ENCODE measurements around the gene SLC26A1. TPM values are rescaled to one million over a fixed set of nuclear protein-coding genes. Genes with fewer than 3 reads are reported as not detected.

SLC26A1 gene
- polyA plus RNA-seq, 1 donor from 2014 or later, result 0.12 TPM

- Histone ChIP-seq H2AFZ (ENCODE audit: low read depth, low read length) (no peak overlapping the region), H3K9me2 (ENCODE audit: insufficient read depth, low read length) (no peaks in the 10 kb centered on the region), H3K27ac (ENCODE audit: low read length) (no peak overlapping the region), H3K4me3 (ENCODE audit: low read length) (no peak overlapping the region), H4K20me1 (ENCODE audit: insufficient read depth) (no peaks in the 10 kb centered on the region), H3K4me2 (ENCODE audit: low read length) (no peak overlapping the region), H3K9me3 (ENCODE audit: low read length) (no peaks in the 10 kb centered on the region), H3F3A (ENCODE audit: insufficient read depth, low read length, poor library complexity, severe bottlenecking) (no peaks in the 10 kb centered on the region), H3K36me3 (ENCODE audit: insufficient read depth, low read length) (no peaks in the 10 kb centered on the region), H3K79me2 (replicated peaks; ENCODE audit: insufficient read depth, low read length) (peaks cover 4% of the 10 kb centered on the region), H3K9ac (ENCODE audit: low read length) (no peak overlapping the region), H3K27me3 (ENCODE audit: insufficient read depth, low read depth, low read length) (no peaks in the 10 kb centered on the region)
- TF ChIP-seq, protein P1, sequence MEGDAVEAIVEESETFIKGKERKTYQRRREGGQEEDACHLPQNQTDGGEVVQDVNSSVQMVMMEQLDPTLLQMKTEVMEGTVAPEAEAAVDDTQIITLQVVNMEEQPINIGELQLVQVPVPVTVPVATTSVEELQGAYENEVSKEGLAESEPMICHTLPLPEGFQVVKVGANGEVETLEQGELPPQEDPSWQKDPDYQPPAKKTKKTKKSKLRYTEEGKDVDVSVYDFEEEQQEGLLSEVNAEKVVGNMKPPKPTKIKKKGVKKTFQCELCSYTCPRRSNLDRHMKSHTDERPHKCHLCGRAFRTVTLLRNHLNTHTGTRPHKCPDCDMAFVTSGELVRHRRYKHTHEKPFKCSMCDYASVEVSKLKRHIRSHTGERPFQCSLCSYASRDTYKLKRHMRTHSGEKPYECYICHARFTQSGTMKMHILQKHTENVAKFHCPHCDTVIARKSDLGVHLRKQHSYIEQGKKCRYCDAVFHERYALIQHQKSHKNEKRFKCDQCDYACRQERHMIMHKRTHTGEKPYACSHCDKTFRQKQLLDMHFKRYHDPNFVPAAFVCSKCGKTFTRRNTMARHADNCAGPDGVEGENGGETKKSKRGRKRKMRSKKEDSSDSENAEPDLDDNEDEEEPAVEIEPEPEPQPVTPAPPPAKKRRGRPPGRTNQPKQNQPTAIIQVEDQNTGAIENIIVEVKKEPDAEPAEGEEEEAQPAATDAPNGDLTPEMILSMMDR (IDR thresholded peaks at IDR 0.05; ENCODE audit: poor library complexity, severe bottlenecking), result no peak
- TF ChIP-seq SMC3 (conservative IDR thresholded peaks at IDR 0.05; ENCODE audit: poor library complexity) (no peak), POLR2AphosphoS5 (IDR thresholded peaks at IDR 0.05) (no peak), MXI1 (conservative IDR thresholded peaks at IDR 0.05; ENCODE audit: poor library complexity, severe bottlenecking) (no peak), EP300 (conservative IDR thresholded peaks at IDR 0.05; ENCODE audit: poor library complexity, severe bottlenecking) (no peak), RAD21 (conservative IDR thresholded peaks at IDR 0.05) (no peak)
Observed at GRCh38 chr4:1018147-1019020, 25.2 kb upstream of the SLC26A1 start.

DNA sequence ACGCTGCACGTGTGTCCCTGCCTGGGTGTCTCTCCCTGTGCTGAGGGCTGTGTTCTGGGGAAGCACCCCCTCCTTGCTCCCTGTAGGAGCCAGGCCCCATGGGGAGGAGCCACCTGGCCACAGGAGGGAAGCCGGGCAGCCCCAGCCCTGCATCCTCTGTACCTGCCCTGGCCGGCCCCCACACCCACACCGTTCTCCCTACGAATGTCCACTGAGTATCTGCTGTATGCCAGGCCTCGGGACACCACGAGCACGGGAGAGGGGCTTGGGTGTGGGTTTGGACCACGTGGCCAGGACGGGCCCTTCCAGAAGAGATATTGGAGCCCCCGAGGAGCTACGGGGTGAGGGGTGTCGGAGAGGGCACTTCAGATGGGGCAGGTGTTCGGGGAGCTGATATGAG is 24.5 kb upstream of the SLC26A1 start:
- no peaks in the 10 kb centered on the region for H3F3A ChIP-seq (ENCODE audit: insufficient read depth, low read length, poor library complexity, severe bottlenecking)
- no peaks in the 10 kb centered on the region for H3K9me3 ChIP-seq (ENCODE audit: low read length)
- H2AFZ ChIP-seq (ENCODE audit: low read depth, low read length), result no peak overlapping the region
- no peak overlapping the region for H3K27ac ChIP-seq (ENCODE audit: low read length)
- no peaks in the 10 kb centered on the region for H3K36me3 ChIP-seq (ENCODE audit: insufficient read depth, low read length)
- no peak overlapping the region for H3K4me3 ChIP-seq (ENCODE audit: low read length)
- H3K4me2 ChIP-seq (ENCODE audit: low read length), result no peak overlapping the region
- H3K9me2 ChIP-seq (ENCODE audit: insufficient read depth, low read length), result no peaks in the 10 kb centered on the region
- no peaks in the 10 kb centered on the region for H3K27me3 ChIP-seq (ENCODE audit: insufficient read depth, low read depth, low read length)
- TF ChIP-seq TAF1 (IDR thresholded peaks at IDR 0.05; ENCODE audit: low read depth), result no peak
- TF ChIP-seq, protein P1 (IDR thresholded peaks at IDR 0.05; ENCODE audit: poor library complexity, severe bottlenecking), result no peak
- TF ChIP-seq RAD21 (conservative IDR thresholded peaks at IDR 0.05), result no peak
- TF ChIP-seq MXI1 (conservative IDR thresholded peaks at IDR 0.05; ENCODE audit: poor library complexity, severe bottlenecking), result no peak
- no peak for TF ChIP-seq EZH2 (IDR thresholded peaks at IDR 0.05; ENCODE audit: borderline replicate concordance, insufficient read depth, low read length, poor library complexity, severe bottlenecking)
- TF ChIP-seq EP300 (conservative IDR thresholded peaks at IDR 0.05; ENCODE audit: poor library complexity, severe bottlenecking), result no peak
- TF ChIP-seq REST (IDR thresholded peaks at IDR 0.05; ENCODE audit: borderline replicate concordance), result no peak
- no peak for TF ChIP-seq POLR2AphosphoS5 (IDR thresholded peaks at IDR 0.05)
- no peak for TF ChIP-seq SMC3 (conservative IDR thresholded peaks at IDR 0.05; ENCODE audit: poor library complexity)
- peaks cover 4% of the 10 kb centered on the region for H3K79me2 ChIP-seq (replicated peaks; ENCODE audit: insufficient read depth, low read length)
- no peak overlapping the region for H3K9ac ChIP-seq (ENCODE audit: low read length)
- H4K20me1 ChIP-seq (ENCODE audit: insufficient read depth), result no peaks in the 10 kb centered on the region

Measured in neural cell (in vitro differentiated cells).